ENCODE results near the gene RRP8. TPM values are rescaled to one million over a fixed set of nuclear protein-coding genes. Genes with fewer than 3 reads are reported as not detected.

RRP8 gene
- total and polyA plus RNA-seq, 2 experiments from 2014 or later = 15.3 to 26.1 TPM

DNA sequence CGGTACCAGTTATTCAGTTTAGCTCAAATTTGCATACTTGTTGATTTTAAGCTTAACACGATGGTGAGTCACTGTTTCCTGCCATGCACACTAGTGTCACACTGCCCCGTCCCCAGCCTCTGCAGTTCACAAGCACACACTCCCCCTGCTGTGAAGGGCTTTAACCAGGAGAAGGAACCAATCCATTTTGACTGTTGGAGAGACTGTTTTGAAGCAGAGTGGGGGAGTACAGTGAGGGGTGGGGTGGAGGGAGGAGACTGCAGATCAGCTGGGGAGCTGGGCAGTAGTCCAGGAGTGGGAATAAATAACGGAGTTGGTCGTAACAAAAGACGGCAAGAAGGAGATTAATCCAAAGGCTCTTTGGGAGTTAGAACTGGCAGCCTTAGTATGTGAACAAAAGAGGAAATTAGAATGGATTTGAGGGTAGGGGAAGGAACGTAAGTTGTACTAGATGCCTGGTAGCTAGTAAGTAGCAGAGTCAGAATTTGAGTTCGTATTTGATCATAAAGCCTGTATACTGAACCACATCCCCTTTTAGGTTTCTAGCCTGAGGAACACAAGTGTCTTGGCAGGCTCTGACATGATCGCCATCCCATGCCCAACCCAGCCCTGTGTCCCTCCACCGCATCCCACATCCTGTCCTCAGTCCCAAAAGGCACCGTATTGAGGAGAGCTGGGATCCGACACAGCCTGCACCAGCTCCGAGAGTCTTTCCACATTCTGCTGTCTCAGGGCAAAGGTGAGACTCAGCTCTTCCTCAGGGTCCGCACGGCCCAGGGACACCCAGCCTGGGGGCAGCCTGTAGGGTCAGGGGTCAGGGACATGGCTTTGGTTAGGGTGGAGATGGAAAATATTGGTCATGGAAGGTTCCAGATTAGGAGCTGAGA, 14.9 kb upstream of the RRP8 start:
- H3K4me2 ChIP-seq = peak overlapping the region; percentile 90
- H4K20me1 ChIP-seq (ENCODE audit: insufficient read depth, poor library complexity, severe bottlenecking) = no peaks in the 10 kb centered on the region
- peaks cover 13% of the 10 kb centered on the region for H3K4me1 ChIP-seq (ENCODE audit: insufficient read depth)
- peaks cover 15% of the 10 kb centered on the region for H3K79me2 ChIP-seq
- H3K9me3 ChIP-seq (ENCODE audit: low read depth) = no peaks in the 10 kb centered on the region
- peak overlapping the region; percentile 79 for H3K27ac ChIP-seq
- H2AFZ ChIP-seq = peak overlapping the region; percentile 61
- H3K4me3 ChIP-seq = peak overlapping the region; percentile 50
- TF ChIP-seq, protein P1, sequence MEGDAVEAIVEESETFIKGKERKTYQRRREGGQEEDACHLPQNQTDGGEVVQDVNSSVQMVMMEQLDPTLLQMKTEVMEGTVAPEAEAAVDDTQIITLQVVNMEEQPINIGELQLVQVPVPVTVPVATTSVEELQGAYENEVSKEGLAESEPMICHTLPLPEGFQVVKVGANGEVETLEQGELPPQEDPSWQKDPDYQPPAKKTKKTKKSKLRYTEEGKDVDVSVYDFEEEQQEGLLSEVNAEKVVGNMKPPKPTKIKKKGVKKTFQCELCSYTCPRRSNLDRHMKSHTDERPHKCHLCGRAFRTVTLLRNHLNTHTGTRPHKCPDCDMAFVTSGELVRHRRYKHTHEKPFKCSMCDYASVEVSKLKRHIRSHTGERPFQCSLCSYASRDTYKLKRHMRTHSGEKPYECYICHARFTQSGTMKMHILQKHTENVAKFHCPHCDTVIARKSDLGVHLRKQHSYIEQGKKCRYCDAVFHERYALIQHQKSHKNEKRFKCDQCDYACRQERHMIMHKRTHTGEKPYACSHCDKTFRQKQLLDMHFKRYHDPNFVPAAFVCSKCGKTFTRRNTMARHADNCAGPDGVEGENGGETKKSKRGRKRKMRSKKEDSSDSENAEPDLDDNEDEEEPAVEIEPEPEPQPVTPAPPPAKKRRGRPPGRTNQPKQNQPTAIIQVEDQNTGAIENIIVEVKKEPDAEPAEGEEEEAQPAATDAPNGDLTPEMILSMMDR (IDR thresholded peaks at IDR 0.05; ENCODE audit: poor library complexity) = no peak
- TF ChIP-seq EZH2phosphoT487 (IDR thresholded peaks at IDR 0.05; ENCODE audit: low read depth, severe bottlenecking, unreplicated experiment) = no peak
- TF ChIP-seq EZH2 (IDR thresholded peaks at IDR 0.05; ENCODE audit: borderline replicate concordance) = no peak
- peak; percentile 80 for DNase-seq (ENCODE audit: low spot score)
- H3K27me3 ChIP-seq = no peaks in the 10 kb centered on the region
- no peaks in the 10 kb centered on the region for H3K9me2 ChIP-seq (replicated peaks; ENCODE audit: insufficient read depth)
- WGBS (ENCODE audit: low lambda C conversion rate, missing lambda C conversion rate) = 38% methylated on average over 15 of the region's 15 CpGs
- H3K36me3 ChIP-seq (replicated peaks; ENCODE audit: insufficient read depth, low read depth) = no peaks in the 10 kb centered on the region

DNA sequence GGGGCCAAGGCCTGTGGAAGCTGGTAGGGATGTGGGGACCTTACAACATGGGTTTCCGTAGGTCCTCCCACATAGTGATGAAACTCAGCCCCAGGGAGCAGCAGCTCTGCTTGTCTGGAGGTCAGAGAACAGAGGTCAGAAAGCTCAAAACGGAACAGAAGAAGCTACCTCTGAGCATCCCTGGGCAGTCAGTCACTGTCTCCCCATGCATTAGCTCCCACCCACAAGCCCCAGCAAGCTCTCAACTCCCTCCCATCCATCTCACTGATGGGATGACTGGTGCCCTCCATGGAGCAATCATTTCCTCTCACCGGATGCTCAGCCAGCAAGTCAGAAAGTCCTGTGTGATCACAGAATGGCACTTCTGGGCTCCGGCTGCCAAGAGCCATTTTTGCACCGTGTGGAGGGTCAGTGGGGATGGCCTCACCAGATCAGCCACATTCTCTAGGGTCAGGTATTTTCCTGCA, 13.9 kb upstream of the RRP8 start:
- H3K4me2 ChIP-seq = peak overlapping the region; percentile 90
- peak overlapping the region; percentile 5 for H3K27ac ChIP-seq
- no peaks in the 10 kb centered on the region for H3K36me3 ChIP-seq (replicated peaks; ENCODE audit: insufficient read depth, low read depth)
- no peaks in the 10 kb centered on the region for H3K9me2 ChIP-seq (replicated peaks; ENCODE audit: insufficient read depth)
- peaks cover 15% of the 10 kb centered on the region for H3K79me2 ChIP-seq
- peaks cover 18% of the 10 kb centered on the region for H3K4me1 ChIP-seq (ENCODE audit: insufficient read depth)
- no peaks in the 10 kb centered on the region for H3K27me3 ChIP-seq
- no peak overlapping the region for H2AFZ ChIP-seq
- DNase-seq (ENCODE audit: low spot score) = no peak
- H3K4me3 ChIP-seq = no peak overlapping the region
- WGBS (ENCODE audit: low lambda C conversion rate, missing lambda C conversion rate) = 95% methylated on average over 5 of the region's 5 CpGs
- no peaks in the 10 kb centered on the region for H3K9me3 ChIP-seq (ENCODE audit: low read depth)
- H4K20me1 ChIP-seq (ENCODE audit: insufficient read depth, poor library complexity, severe bottlenecking) = no peaks in the 10 kb centered on the region
- no peak for TF ChIP-seq EZH2 (IDR thresholded peaks at IDR 0.05; ENCODE audit: borderline replicate concordance)
- TF ChIP-seq EZH2phosphoT487 (IDR thresholded peaks at IDR 0.05; ENCODE audit: low read depth, severe bottlenecking, unreplicated experiment) = no peak
- TF ChIP-seq, protein P1 (IDR thresholded peaks at IDR 0.05; ENCODE audit: poor library complexity) = no peak

DNA sequence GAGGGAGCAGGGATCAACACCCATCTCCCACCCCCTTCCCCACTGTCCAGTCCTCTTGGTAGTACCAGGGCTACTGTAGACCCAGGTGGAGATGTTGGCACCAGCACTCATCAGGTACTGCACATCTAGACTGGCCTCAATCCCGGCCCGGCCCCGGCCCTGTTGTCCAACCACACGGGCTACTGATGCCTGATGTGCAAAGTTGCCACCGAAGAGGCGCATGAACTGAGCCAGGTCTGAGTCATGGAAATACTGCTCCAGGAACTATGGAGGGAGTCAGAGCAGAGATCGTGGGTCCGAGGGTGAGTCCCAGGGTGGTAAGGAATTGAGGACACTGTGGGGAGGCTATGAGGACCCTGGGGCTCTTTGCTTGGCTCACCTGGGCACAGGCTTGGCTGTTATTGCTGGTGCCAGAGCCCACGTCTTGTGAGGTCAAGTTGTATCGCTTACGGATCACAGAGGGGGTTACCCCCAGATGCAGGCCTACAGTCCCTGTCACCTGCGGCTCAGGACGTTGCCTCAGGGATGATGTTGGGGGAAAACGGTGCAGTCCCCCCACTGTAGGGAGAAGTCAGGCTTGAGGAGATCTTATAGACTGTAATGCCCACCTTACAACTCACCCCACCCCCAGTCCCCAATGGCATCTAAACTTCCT, 13.3 kb upstream of the RRP8 start:
- no peaks in the 10 kb centered on the region for H3K9me3 ChIP-seq (ENCODE audit: low read depth)
- no peak overlapping the region for H3K4me2 ChIP-seq
- no peaks in the 10 kb centered on the region for H3K9me2 ChIP-seq (replicated peaks; ENCODE audit: insufficient read depth)
- H3K27me3 ChIP-seq = no peaks in the 10 kb centered on the region
- TF ChIP-seq, protein P1 (IDR thresholded peaks at IDR 0.05; ENCODE audit: poor library complexity) = no peak
- no peaks in the 10 kb centered on the region for H4K20me1 ChIP-seq (ENCODE audit: insufficient read depth, poor library complexity, severe bottlenecking)
- H3K4me3 ChIP-seq = no peak overlapping the region
- no peak overlapping the region for H3K27ac ChIP-seq
- H3K4me1 ChIP-seq (ENCODE audit: insufficient read depth) = peaks cover 18% of the 10 kb centered on the region
- WGBS (ENCODE audit: low lambda C conversion rate, missing lambda C conversion rate) = 94% methylated on average over 14 of the region's 14 CpGs
- no peak overlapping the region for H2AFZ ChIP-seq
- DNase-seq (ENCODE audit: low spot score) = no peak
- no peaks in the 10 kb centered on the region for H3K36me3 ChIP-seq (replicated peaks; ENCODE audit: insufficient read depth, low read depth)
- H3K79me2 ChIP-seq = peaks cover 15% of the 10 kb centered on the region
